Erythroblast (primary cell): ENCODE measurements around the gene ATG7.

Experiments used
- GATA1 ChIP-seq: IDR thresholded peaks from 2 replicates; pipeline ENCODE4 v1.6.1; 2011; ENCODE audit warnings: low read depth, mild to moderate bottlenecking, control low read depth, low read length, moderate library complexity
- POLR2A ChIP-seq: IDR thresholded peaks from 2 replicates; pipeline ENCODE4 v1.6.1; 2011; ENCODE audit warnings: mild to moderate bottlenecking, low read length

GRCh38 chr3:11285471-11285870 lies 13.3 kb downstream of the ATG7 start:
- no peak for TF ChIP-seq POLR2A
- TF ChIP-seq GATA1, result no peak
